ENCODE results near the gene BIRC7. TPM values are rescaled to one million over a fixed set of nuclear protein-coding genes. Genes with fewer than 3 reads are reported as not detected.

The BIRC7 gene
- total RNA-seq, 2 experiments from 2014 or later, result not detected

DNA sequence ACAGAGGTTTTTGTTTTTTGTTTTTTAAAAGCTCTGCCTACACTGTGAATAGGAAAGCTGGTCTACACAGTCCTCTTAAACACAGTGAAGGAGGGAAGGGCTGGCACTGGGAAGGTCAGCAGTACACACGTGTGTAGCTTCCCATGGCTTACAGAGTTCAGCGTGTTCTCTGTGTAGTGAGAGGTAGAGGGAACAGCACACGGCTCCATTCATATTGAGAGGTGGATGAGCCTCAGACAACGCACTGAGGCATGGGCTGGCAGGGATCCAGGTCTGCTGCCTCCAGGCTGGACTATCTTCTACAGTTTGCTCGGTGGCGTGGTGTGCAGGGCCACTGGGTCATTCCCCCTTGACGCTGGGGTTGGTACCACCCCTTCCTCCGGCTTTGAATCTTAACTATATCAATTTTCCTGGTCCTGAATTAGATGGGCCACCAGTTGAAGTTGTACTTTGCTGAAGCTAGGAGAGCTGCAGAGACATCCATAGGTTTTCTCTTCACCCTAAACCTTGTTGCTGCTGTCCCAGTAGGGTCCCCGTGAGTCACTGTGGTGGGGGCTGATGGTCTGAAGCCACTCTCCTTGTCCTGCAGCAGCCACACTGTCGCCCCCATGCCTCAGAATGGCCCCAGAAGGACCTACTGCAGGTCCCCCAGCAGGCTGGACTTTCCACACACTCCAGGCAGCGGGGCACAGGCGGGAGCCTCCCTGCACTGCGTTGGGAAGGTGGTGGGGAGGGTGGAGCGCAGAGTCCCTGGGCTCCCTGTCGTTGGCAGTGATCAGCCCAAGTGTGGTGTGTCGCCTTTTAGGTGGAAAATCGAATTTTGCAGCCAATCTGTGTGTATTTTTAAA lies 38.9 kb downstream of the BIRC7 start:
- H3K27ac Mint-ChIP-seq, result no peak overlapping the region
- ATAC-seq (ENCODE audit: low read depth), result no peak

DNA sequence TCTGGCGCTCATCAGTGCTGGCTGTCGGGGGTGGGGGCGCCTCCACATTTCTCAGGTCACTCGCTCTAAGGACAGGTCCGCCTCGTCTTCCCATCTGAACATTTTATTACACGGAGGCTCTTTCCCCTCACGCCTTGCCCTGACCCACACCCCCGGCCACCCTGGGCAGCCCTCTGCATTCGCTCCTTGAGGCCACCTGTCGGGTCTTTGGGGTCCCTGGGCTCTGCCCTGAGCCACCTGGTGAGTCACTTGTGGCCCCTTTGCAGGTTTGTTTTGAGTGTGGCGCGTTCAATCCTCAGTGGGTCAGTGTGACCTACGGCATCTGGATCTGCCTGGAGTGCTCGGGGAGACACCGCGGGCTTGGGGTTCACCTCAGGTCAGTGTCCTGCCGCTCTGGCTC lies 40.1 kb downstream of the BIRC7 start:
- DNase-seq (no peak), ATAC-seq (ENCODE audit: low read depth) (no peak)
- Mint-ChIP-seq H3K27me3 (no peaks in the 10 kb centered on the region), H3K4me3 (no peak overlapping the region), H3K9me3 (no peaks in the 10 kb centered on the region), H3K36me3 (no peaks in the 10 kb centered on the region), H3K27ac (no peak overlapping the region), H3K4me1 (peaks cover 14% of the 10 kb centered on the region)
- POLR2A ChIA-PET, result interaction anchor here (1.0 kb wide), 1 partner anchor 9 kb away, joined by 3 read pairs; no protein-coding TSS in a partner anchor

More for the DNA sequence above, 38.9 kb downstream of the BIRC7 start:
- Mint-ChIP-seq H3K9me3 (no peaks in the 10 kb centered on the region), H3K36me3 (no peaks in the 10 kb centered on the region), H3K4me1 (peaks cover 14% of the 10 kb centered on the region), H3K4me3 (peak overlapping the region; percentile 35), H3K27me3 (no peaks in the 10 kb centered on the region)
- no peak for DNase-seq
- POLR2A ChIA-PET, result interaction anchor here (1.0 kb wide), 2 partner anchors 10 to 76 kb away, joined by 3 read pairs; no protein-coding TSS in a partner anchor

DNA sequence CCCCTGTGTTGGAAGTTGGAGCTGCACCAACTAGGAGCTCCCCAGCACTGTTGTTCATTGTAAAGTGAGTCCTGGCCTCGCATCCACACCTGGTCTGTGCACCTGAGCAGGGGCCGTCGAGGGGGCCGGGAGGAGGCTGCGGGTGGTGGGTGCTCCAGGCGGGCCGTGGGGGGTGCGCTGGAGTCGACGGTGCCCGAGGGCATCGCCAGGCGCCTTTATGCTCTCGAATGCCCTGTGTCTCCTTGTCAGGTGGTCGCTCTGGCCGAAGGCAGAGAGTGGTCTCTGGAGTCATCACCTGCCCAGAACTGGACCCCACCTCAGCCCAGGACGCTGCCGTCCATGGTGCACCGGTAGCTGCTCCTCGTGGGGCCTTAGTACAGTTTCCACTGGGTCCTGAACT lies 41.3 kb downstream of the BIRC7 start:
- no peaks in the 10 kb centered on the region for H3K36me3 Mint-ChIP-seq
- no peaks in the 10 kb centered on the region for H3K9me3 Mint-ChIP-seq
- DNase-seq (no peak), ATAC-seq (ENCODE audit: low read depth) (no peak)
- POLR2A ChIA-PET, result no interaction called here
- H3K27me3 Mint-ChIP-seq, result no peaks in the 10 kb centered on the region
- no peak overlapping the region for H3K27ac Mint-ChIP-seq
- peaks cover 10% of the 10 kb centered on the region for H3K4me1 Mint-ChIP-seq
- H3K4me3 Mint-ChIP-seq, result no peak overlapping the region

DNA sequence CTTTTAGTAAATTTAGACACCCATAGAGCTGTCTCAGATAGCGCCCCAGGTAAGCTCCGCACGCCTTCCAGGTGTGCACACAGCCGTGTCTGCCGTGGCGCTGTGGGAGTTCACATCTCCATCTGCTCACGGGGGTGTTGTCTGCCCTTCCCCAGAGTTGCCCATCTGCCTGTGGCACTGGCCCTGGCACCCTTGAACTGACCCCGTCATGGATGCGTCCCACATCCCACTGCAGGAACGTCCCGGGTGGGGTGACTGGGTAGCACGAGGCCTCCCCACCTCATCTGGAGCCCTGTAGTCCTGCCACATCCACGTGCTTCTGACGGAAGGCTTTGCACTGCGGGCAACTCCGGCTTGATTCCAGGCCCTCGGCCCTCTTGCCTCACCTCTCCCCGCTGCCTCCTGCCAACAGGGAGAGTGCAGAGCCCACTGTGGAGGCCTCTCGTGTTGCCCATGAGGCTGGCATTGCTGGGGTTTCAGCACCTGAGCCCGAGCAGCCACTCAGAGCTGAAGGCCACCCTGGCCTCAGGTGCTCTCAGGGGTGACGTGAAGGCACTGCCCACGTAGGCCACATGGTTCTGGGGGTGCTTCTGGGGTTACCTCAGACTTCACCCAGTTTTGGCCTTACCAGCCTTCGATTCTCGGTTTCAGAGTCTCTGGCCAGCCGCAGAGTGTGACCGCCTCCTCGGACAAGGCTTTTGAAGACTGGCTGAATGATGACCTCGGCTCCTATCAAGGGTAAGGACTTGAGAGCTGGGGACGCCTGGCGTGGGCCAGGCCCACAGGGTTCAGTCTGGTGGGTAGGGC lies 42.0 kb downstream of the BIRC7 start:
- no peak for DNase-seq
- no peaks in the 10 kb centered on the region for H3K36me3 Mint-ChIP-seq
- no peaks in the 10 kb centered on the region for H3K27me3 Mint-ChIP-seq
- H3K9me3 Mint-ChIP-seq, result no peaks in the 10 kb centered on the region
- no peak for ATAC-seq (ENCODE audit: low read depth)
- H3K4me1 Mint-ChIP-seq, result peaks cover 10% of the 10 kb centered on the region
- H3K4me3 Mint-ChIP-seq, result no peak overlapping the region
- H3K27ac Mint-ChIP-seq, result no peak overlapping the region
- POLR2A ChIA-PET, result no interaction called here

DNA sequence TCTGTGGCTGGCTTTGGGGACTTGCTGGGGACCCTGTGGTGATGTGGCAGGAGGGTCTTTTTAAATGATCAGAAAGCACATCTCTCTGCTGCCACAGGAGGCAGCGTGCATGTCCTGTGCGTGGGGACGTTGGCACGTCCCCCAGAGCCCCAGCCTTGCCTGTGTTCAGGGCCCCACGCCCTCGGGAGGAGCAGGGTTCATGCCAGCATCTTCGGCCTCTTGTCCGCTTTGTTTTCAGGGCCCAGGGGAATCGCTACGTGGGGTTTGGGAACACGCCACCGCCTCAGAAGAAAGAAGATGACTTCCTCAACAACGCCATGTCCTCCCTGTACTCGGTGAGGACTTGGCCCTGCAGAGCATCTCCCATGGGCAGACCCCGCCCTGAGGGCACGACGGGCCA lies 43.0 kb downstream of the BIRC7 start:
- DNase-seq, result no peak
- Mint-ChIP-seq H3K9me3 (no peaks in the 10 kb centered on the region), H3K36me3 (peaks cover under 1% of the 10 kb centered on the region), H3K4me3 (no peak overlapping the region), H3K27me3 (no peaks in the 10 kb centered on the region), H3K4me1 (peaks cover 8% of the 10 kb centered on the region), H3K27ac (no peak overlapping the region)
- POLR2A ChIA-PET, result no interaction called here
- ATAC-seq (ENCODE audit: low read depth), result no peak

DNA sequence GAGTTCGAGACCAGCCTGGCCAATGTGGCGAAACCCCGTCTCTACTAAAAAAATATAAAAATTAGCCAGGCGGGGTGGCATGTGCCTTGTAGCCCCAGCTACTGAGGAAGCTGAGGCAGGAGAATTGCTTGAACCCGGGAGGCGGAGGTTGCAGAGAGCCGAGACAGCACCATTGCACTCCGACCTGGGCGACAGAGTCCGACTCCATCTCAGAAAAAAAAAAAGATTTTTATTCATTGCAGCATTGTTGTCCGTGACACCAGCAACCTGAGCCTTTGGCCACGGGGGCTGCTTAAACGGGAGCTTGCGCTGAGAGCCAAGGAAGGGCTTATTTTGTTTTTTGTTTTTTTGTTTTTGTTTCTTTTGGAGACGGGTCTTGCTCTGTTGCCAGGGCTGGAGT lies 44.2 kb downstream of the BIRC7 start:
- Mint-ChIP-seq H3K4me1 (peaks cover 4% of the 10 kb centered on the region), H3K9me3 (no peaks in the 10 kb centered on the region), H3K27me3 (no peaks in the 10 kb centered on the region), H3K4me3 (no peak overlapping the region), H3K36me3 (peaks cover 3% of the 10 kb centered on the region), H3K27ac (no peak overlapping the region)
- POLR2A ChIA-PET, result no interaction called here
- ATAC-seq (ENCODE audit: low read depth) (no peak), DNase-seq (no peak)

DNA sequence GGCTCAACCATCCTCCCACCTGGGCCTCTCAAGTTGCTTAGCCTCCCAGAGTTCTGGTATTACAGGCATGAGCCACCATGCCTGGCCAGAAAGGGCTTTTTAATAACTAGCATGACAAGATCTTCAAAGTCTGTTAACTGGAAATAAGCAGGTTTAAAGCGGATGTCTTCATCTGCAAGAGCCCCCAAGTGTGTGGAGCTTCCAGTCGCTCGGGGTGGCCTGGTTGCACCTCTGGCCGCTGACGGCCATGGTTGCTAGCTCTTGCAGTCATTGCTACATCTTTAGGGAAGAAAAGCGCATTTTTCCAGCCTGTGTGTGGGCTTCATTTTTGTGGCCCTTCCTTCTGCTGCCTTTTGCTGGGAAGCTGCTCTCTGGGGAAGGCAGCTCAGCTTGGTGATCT lies 44.7 kb downstream of the BIRC7 start:
- ATAC-seq (ENCODE audit: low read depth) (no peak), DNase-seq (no peak)
- POLR2A ChIA-PET, result no interaction called here
- peaks cover 2% of the 10 kb centered on the region for H3K4me1 Mint-ChIP-seq
- peaks cover 3% of the 10 kb centered on the region for H3K36me3 Mint-ChIP-seq
- H3K27ac Mint-ChIP-seq, result no peak overlapping the region
- H3K9me3 Mint-ChIP-seq, result no peaks in the 10 kb centered on the region
- H3K4me3 Mint-ChIP-seq, result no peak overlapping the region
- H3K27me3 Mint-ChIP-seq, result no peaks in the 10 kb centered on the region

DNA sequence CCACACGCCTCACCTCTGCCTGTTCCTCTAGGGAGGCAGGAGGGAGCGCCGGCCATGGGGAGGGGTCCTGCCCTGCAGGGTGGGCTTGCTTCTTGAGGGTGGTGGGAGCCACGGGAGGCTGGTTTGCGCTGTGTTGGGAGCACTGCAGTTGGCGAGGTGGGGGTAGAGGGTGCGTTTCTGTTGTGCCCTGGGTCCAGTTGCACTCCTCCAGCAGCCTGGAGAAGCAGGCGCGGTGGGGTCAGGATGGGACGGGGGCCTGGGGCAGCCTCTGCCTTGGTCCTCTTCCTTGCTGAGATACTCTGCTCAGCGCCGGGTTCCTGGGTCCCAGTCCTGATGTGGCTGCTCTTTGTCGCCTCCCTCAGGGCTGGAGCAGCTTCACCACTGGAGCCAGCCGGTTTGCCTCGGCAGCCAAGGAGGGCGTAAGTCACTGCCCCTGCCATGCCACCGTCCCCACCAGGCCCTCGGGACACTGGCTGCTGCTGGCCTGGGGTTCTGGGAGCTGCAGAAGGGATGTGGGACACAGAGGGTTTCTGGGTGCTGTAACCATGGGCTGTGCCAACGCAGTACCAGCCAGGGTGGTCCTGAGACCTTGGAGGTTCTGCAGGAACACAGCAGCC lies 45.3 kb downstream of the BIRC7 start:
- Mint-ChIP-seq H3K36me3 (peaks cover 3% of the 10 kb centered on the region), H3K27ac (no peak overlapping the region), H3K9me3 (no peaks in the 10 kb centered on the region), H3K27me3 (no peaks in the 10 kb centered on the region), H3K4me3 (no peak overlapping the region), H3K4me1 (peaks cover 2% of the 10 kb centered on the region)
- DNase-seq (no peak), ATAC-seq (ENCODE audit: low read depth) (no peak)
- POLR2A ChIA-PET, result no interaction called here

DNA sequence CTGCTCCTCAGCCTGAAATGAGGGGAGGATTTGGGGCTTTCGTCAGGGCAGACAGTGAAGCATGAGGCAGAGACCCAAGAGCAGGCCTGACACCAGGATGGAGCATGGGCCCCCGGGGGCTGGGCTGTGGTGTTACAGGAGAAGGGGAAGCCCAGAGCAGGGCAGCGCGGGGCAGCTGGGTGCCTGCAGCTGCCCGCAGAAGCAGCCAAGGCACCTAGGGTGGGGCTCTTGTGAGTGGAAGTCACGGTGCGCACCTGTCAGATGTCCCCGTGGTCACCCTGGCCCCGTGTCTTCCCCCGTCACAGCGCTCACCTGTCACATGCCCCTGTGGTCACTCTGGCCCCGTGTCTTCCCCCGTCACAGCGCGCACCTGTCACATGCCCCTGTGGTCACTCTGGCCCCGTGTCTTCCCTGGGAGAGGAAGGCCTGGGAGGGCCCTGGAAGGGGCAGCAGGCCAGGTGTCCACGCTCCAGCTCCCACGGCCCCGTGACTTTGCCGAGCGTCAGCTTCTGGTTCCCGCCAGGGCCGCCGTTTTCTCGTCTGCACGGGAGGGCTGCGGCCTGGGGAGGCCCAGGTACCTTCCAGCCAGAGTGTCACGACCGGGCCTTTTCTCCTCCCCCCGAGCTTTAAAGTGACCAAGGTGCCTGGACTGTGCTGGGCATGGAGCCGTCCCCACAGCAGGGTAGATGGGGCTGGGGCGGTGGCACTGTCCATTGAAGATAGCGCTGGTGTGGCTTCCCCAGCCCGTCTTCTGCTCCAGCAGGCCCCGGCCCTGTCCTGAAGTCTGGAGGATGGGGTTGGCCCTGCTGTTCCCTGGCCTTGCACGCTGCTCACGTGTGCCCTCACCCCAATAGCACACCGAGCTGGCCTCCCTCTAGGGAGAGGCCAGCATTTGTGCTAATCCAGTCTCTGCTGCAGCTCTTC lies 46.3 kb downstream of the BIRC7 start:
- ATAC-seq (ENCODE audit: low read depth) (no peak), DNase-seq (no peak)
- Mint-ChIP-seq H3K4me3 (no peak overlapping the region), H3K4me1 (peaks cover 2% of the 10 kb centered on the region), H3K9me3 (no peaks in the 10 kb centered on the region), H3K36me3 (peaks cover 3% of the 10 kb centered on the region), H3K27ac (no peak overlapping the region), H3K27me3 (no peaks in the 10 kb centered on the region)
- POLR2A ChIA-PET, result no interaction called here

DNA sequence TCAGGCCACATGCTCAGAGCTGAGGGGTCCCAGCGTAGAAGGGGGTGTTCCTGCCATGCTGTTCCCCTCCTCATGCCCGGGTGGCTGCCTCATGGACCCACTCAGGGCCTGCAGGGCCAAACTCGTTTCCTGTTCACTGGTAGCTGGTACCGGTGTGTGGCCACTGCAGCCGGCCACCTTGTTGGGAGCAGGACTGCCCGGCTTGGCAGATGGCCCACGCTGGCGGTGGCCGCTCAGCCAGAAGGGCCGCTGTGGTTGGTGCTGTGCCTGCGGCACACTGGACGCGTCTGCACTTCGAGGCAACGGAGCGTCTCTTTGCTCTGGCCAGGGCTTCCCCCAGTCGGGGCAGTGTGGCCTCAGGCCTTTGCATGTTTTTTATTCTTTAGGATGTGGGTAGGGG lies 47.2 kb downstream of the BIRC7 start:
- Mint-ChIP-seq H3K4me3 (no peak overlapping the region), H3K27ac (no peak overlapping the region), H3K9me3 (no peaks in the 10 kb centered on the region), H3K36me3 (peaks cover 3% of the 10 kb centered on the region), H3K4me1 (peaks cover 2% of the 10 kb centered on the region), H3K27me3 (no peaks in the 10 kb centered on the region)
- no peak for DNase-seq
- POLR2A ChIA-PET, result no interaction called here
- no peak for ATAC-seq (ENCODE audit: low read depth)

DNA sequence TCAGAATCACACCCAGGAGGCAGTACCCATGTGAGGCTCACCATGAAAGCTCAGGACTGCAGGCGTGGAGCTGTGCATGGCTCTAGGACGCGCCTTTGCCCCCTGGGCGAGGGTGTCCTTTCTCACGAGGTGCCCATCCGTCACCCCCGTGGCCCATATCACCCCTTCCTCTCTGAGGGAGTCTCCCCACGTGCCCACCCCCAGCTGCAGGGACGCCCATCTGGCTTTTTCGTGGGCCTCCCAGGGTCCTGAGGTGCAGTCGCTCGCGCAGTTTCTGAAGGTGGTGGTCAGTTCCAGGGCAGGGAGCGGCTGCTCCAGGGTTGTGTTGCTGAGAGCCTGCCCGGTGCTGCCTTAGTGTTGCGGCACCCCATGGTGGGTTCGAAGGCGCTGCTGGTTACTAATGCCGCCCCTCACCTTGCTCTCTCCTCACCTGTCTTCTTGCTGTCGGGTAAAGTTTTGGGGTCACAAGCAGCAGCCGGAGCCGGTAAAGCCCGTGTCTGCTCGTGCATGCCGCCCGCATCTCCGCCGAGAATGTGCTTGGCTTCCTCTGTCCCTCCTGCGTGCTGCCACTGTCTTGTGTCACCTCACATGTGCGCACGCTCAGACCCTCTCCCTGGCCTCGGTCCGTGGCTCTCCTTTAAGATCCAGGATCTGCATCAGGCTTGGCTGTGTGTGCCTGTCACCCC lies 47.8 kb downstream of the BIRC7 start:
- H3K9me3 Mint-ChIP-seq, result no peaks in the 10 kb centered on the region
- ATAC-seq (ENCODE audit: low read depth) (peak; percentile 32), DNase-seq (no peak)
- peaks cover 2% of the 10 kb centered on the region for H3K4me1 Mint-ChIP-seq
- no peaks in the 10 kb centered on the region for H3K27me3 Mint-ChIP-seq
- peak overlapping the region; percentile 67 for H3K4me3 Mint-ChIP-seq
- peak overlapping the region; percentile 89 for H3K27ac Mint-ChIP-seq
- H3K36me3 Mint-ChIP-seq, result peaks cover 3% of the 10 kb centered on the region
- POLR2A ChIA-PET, result interaction anchor here (0.8 kb wide), 1 partner anchor 11 kb away, joined by 4 read pairs; the partner anchor contains the start of gene ARFGAP1

DNA sequence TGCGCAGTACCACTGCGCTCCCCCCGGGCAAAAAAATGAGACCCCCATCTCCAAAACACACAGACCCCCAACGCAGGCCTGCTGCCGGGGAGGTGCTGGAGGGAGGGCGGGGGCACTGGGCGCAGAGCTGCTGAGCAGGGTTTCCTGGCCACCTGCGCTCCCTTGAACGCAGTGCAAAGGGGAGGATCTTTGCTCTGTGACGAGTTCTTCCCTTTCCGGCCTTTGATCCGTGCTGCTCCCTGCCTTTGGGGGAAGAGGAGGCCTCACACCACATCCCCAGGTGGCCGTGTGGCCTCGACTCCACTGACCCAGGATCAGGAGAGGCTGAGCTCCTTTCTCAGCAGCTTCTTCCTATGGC lies 48.4 kb downstream of the BIRC7 start:
- H3K36me3 Mint-ChIP-seq, result peaks cover 3% of the 10 kb centered on the region
- H3K27me3 Mint-ChIP-seq, result no peaks in the 10 kb centered on the region
- peak overlapping the region; percentile 67 for H3K4me3 Mint-ChIP-seq
- POLR2A ChIA-PET, result interaction anchor here (0.8 kb wide), 1 partner anchor 11 kb away, joined by 4 read pairs; the partner anchor contains the start of gene ARFGAP1
- H3K27ac Mint-ChIP-seq, result peak overlapping the region; percentile 89
- H3K4me1 Mint-ChIP-seq, result peaks cover 2% of the 10 kb centered on the region
- ATAC-seq (ENCODE audit: low read depth), result peak; percentile 66
- H3K9me3 Mint-ChIP-seq, result no peaks in the 10 kb centered on the region
- no peak for DNase-seq
